ENCODE measurements around the gene NFKBIE. TPM values are rescaled to one million over a fixed set of nuclear protein-coding genes. Genes with fewer than 3 reads are reported as not detected.

Gene NFKBIE
- total RNA-seq, 1 experiment from 2014 or later = 7.6 TPM

GRCh38 chr6:44273617-44274016 is 8.3 kb upstream of the NFKBIE start:
- TF ChIP-seq, protein P1, sequence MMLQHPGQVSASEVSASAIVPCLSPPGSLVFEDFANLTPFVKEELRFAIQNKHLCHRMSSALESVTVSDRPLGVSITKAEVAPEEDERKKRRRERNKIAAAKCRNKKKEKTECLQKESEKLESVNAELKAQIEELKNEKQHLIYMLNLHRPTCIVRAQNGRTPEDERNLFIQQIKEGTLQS (IDR thresholded peaks at IDR 0.05) = no peak
- TF ChIP-seq SRF (IDR thresholded peaks at IDR 0.05; ENCODE audit: low read depth) = no peak
- TF ChIP-seq POLR2A (IDR thresholded peaks at IDR 0.05; ENCODE audit: borderline replicate concordance, extremely low read depth, insufficient read depth, insufficient read length) = no peak
- no peak for TF ChIP-seq ELF1 (IDR thresholded peaks at IDR 0.05; ENCODE audit: borderline replicate concordance, low read depth)
- no peak for TF ChIP-seq SP1 (IDR thresholded peaks at IDR 0.05; ENCODE audit: low read depth)
- no peak for TF ChIP-seq FOSL1 (IDR thresholded peaks at IDR 0.05; ENCODE audit: low read depth)
- TF ChIP-seq ZBTB33 (IDR thresholded peaks at IDR 0.05; ENCODE audit: extremely low read depth, insufficient replicate concordance, low read length) = no peak
- no peak for TF ChIP-seq JUND (IDR thresholded peaks at IDR 0.05)
- no peak for TF ChIP-seq ZNF274 (IDR thresholded peaks at IDR 0.05; ENCODE audit: low read depth, low read length)
- TF ChIP-seq EZH2 (IDR thresholded peaks at IDR 0.05) = no peak
- no peak for TF ChIP-seq TCF7L2 (IDR thresholded peaks at IDR 0.05; ENCODE audit: borderline replicate concordance, extremely low read depth, insufficient read depth, insufficient read length)
- no peak for TF ChIP-seq EGR1 (IDR thresholded peaks at IDR 0.05; ENCODE audit: low read depth)
- TF ChIP-seq ZFX (IDR thresholded peaks at IDR 0.05) = no peak
- TF ChIP-seq YY1 (IDR thresholded peaks at IDR 0.05; ENCODE audit: extremely low read depth, insufficient replicate concordance, low read depth, low read length) = no peak
- TF ChIP-seq EZH2phosphoT487 (IDR thresholded peaks at IDR 0.05; ENCODE audit: borderline replicate concordance) = no peak
- TF ChIP-seq CEBPB (IDR thresholded peaks at IDR 0.05; ENCODE audit: low read depth) = no peak
- TF ChIP-seq RAD21 (IDR thresholded peaks at IDR 0.05; ENCODE audit: low read depth) = no peak
- no peak for TF ChIP-seq MAX (IDR thresholded peaks at IDR 0.05)
- TF ChIP-seq SIN3A (IDR thresholded peaks at IDR 0.05; ENCODE audit: low read depth) = no peak
- TF ChIP-seq CBX3 (IDR thresholded peaks at IDR 0.05; ENCODE audit: low read depth) = no peak
- Histone ChIP-seq H4K20me1 (ENCODE audit: insufficient read depth) (no peaks in the 10 kb centered on the region), H3K9me3 (ENCODE audit: control insufficient read depth in 1 of 2, insufficient read depth in 1 of 2, low read depth in 1 of 2, low read length in 2 of 2) (no peaks in the 10 kb centered on the region), H2AFZ (ENCODE audit: low read depth, low read length, poor library complexity, severe bottlenecking) (no peak overlapping the region), H3K27ac (ENCODE audit: low read depth, low read length) (no peak overlapping the region), H3K4me2 (ENCODE audit: low read length) (no peak overlapping the region), H3K4me1 (ENCODE audit: control insufficient read depth in 1 of 2, insufficient read depth in 2 of 2, low read length in 2 of 2) (peaks cover 0 to under 1% of the 10 kb centered on the region in 2 experiments; a peak in 1 of 4 replicates), H3K79me2 (ENCODE audit: insufficient read depth, low read length) (no peaks in the 10 kb centered on the region), H3K4me3 (replicated peaks in 1 of 2; ENCODE audit: low read depth in 1 of 2, low read length in 2 of 2) (no peak overlapping the region), H3K36me3 (ENCODE audit: control insufficient read depth in 1 of 2, insufficient read depth in 2 of 2, low read length in 2 of 2) (no peaks in the 10 kb centered on the region), H3K27me3 (ENCODE audit: insufficient read depth, low read length) (no peaks in the 10 kb centered on the region), H3K9me2 (ENCODE audit: insufficient read depth) (no peaks in the 10 kb centered on the region), H3K9ac (ENCODE audit: low read length) (no peak overlapping the region)
- RAD21 ChIA-PET (ENCODE audit: low non-redundant PET in 1 of 2, low total read pairs in 2 of 2, uncharacterized antibody in 2 of 2, unreplicated experiment in 2 of 2) = no interaction called here
- POLR2A ChIA-PET = no interaction called here
- CTCF ChIA-PET = no interaction called here
- ATAC-seq = no peak
- DNase-seq (ENCODE audit: low read depth, low spot score) = no peak
- BruUV-seq (replicated peaks) = no TSS peak
- intact Hi-C loops (cut with micrococcal nuclease) = no loop called here

All from HCT116 (cell line).